AG04449 (cell line): Measurements from ENCODE around the gene TSC1.

Experiments
- CTCF ChIA-PET: fragments of 350-600 bp; formaldehyde crosslinking; extraction: SDS; loops from one replicate; lab custom pipeline; 2021; ENCODE audit warnings: antibody characterized with exemption; lab: Yijun Ruan, JAX
- POLR2A ChIA-PET: fragments of 400-600, 350-600 bp; formaldehyde crosslinking; extraction: SDS; loops from one replicate; lab custom pipeline; 2020; ENCODE audit warnings: antibody characterized with exemption, inconsistent platforms; lab: Yijun Ruan, JAX
- DNase-seq: peaks from one replicate; pipeline ENCODE4 v3.0.0-alpha.2; 2010; ENCODE audit warnings: low read depth, low spot score
- H3K4me3 ChIP-seq: 2 replicates; pipeline ENCODE4 v1.5.1; 2011; ENCODE audit warnings: low read depth, mild to moderate bottlenecking, control low read depth, low read length
- CTCF ChIP-seq: IDR thresholded peaks from one replicate; pipeline ENCODE4 v1.5.1; 2011; ENCODE audit warnings: mild to moderate bottlenecking, moderate library complexity, low read length, control low read depth, inconsistent platforms; ENCODE audit not compliant: insufficient read depth; ENCODE audit errors: missing control alignments

Gene TSC1

GRCh38 chr9:132883349-132884294 lies 60.8 kb downstream of the TSC1 start:
- no peak overlapping the region for H3K4me3 ChIP-seq
- TF ChIP-seq CTCF = no peak
- DNase-seq = no peak
- CTCF ChIA-PET = interaction anchor here (1.1 to 1.6 kb wide), 3 partner anchors 16 to 19 kb away, joined by 3 to 4 read pairs (median 3); no protein-coding TSS in a partner anchor
- POLR2A ChIA-PET = no interaction called here

GRCh38 chr9:132882616-132883015 lies 61.8 kb downstream of the TSC1 start:
- no peak for DNase-seq
- no peak for TF ChIP-seq CTCF
- ChIA-PET CTCF (interaction anchor here (1.1 to 4.5 kb wide), 3 partner anchors 17 to 20 kb away, joined by 3 to 32 read pairs (median 4); no protein-coding TSS in a partner anchor), POLR2A (no interaction called here)
- H3K4me3 ChIP-seq = no peak overlapping the region

- TF ChIP-seq CTCF = no peak
- DNase-seq = no peak
- POLR2A ChIA-PET = interaction anchor here (1.0 kb wide), 1 partner anchor 20 kb away, joined by 3 read pairs; no protein-coding TSS in a partner anchor
- CTCF ChIA-PET = interaction anchor here (4.5 kb wide), 1 partner anchor 19 kb away, joined by 32 read pairs; no protein-coding TSS in a partner anchor
- H3K4me3 ChIP-seq = no peak overlapping the region
Observed at GRCh38 chr9:132881826-132882225, 62.6 kb downstream of the TSC1 start.

- ChIA-PET POLR2A (no interaction called here), CTCF (interaction anchor here (2.0 to 4.5 kb wide), 2 partner anchors 13 to 21 kb away, joined by 8 to 32 read pairs; no protein-coding TSS in a partner anchor)
- no peak for TF ChIP-seq CTCF
- H3K4me3 ChIP-seq = no peak overlapping the region
- DNase-seq = no peak
Observed at GRCh38 chr9:132880324-132880661, 64.1 kb downstream of the TSC1 start.

GRCh38 chr9:132879457-132880323 lies 64.7 kb downstream of the TSC1 start:
- ChIA-PET POLR2A (interaction anchor here (0.6 kb wide), 1 partner anchor 480 kb away, joined by 3 read pairs; no protein-coding TSS in a partner anchor), CTCF (interaction anchor here (1.1 to 4.5 kb wide), 3 partner anchors 14 to 21 kb away, joined by 3 to 32 read pairs (median 8); no protein-coding TSS in a partner anchor)
- no peak for TF ChIP-seq CTCF
- peak overlapping the region; percentile 94; the same call in 1 of the 2 replicates for H3K4me3 ChIP-seq
- no peak for DNase-seq
